HG03558 (cell line): Measurements from ENCODE around the gene PDZD2.
A peak's percentile ranks its signal among the peaks of the same experiment; 100 is the strongest.
"Not testable (repeated sequence)": the region's sequence is repeated elsewhere in the genome, so short reads cannot be mapped to it uniquely, and the experiment has no call there.

ENCODE experiments used
- ATAC-seq: cut with Tn5 transposase; IDR thresholded peaks from one replicate; pipeline ENCODE4 v1.9.1; 2021; ENCODE audit warnings: moderate number of reproducible peaks; ENCODE audit not compliant: unreplicated experiment; ENCODE audit errors: extremely low read depth

PDZD2 gene

DNA sequence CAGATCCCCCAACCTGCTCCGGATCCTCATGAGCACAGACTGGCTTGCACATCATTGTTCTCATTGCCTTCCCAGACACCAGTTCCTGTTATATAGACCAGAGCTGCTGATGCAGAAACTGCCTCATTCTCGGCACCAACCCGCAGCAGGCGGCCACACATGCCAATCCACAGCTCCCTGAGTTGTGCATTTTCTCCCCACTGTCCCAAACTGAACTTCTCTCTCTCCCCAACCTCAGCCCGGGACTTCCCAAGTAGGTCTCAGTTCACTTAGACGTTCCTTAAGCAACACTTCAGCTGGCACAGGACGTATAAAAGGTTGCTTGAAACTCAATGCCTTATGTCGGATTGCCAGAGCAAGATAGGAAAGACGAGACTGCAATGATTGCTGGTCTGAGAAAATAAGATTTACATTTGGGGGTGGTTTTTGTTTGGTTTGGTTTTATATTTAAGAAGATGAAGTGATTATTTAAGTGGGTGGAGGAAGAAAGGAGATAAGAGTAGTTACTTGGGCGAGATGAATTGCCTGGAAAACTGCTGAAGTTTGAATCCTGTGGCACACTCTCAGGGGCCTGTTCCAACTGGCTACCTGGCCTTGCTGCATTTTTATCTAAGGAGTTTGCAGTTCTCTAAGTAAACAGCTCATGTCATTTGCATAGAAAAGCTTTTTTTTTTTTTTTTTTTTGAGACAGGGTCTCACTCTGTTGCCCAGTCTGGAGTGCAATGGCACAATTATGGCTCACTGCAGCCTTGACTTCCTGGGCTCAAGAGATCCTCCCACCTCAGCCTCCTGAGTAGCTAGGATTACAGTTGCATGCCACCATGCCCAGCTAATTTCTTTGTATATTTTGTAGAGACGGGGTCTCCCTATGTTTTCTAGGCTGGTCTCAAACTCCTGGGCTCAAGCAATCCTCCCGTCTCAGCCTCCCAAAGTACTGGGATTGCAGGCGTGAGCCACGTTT, 379.8 kb downstream of the PDZD2 start:
- no peak for ATAC-seq

DNA sequence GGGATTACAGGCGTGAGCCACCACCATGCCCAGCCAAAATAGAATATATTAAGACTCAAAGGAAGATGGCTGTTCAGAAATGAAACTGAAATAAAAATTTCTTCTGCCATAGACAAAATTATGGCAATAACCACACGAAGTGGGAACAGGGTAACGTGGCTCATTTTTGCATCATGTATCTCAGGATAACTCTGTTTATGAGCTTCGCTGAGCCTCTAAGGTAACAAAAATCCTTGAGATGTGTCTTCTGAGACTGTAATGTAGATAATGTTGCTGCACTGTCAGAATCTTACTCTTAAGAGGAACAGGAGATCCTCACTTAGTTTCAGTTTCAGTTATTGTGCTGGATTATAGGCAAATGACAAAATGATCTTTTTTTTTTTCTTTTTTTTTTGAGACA, 381.3 kb downstream of the PDZD2 start:
- ATAC-seq = peak; percentile 89

DNA sequence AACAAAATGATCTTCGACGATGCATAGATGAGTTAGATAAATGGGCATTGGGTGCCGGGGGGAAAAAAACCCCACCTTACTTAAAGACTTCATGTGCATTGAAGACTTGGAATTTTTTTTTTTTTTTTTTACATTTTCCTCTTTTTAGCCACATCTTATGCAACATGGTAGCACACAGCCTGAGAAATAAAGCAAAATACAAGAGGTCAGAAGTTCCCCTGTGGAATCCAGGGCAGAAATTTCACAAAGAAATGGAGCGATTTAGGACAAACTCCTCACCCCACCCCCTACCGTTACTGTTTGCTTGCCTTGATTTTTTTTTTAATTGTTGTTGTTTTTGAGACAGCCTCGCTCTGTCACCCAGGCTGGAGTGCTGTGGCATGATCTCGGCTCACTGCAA, 382.0 kb downstream of the PDZD2 start:
- no peak for ATAC-seq

GRCh38 chr5:32021771-32022170, 382.8 kb downstream of the PDZD2 start:
- ATAC-seq = no peak

GRCh38 chr5:32022638-32023037, 383.7 kb downstream of the PDZD2 start:
- no peak for ATAC-seq

- ATAC-seq = no peak
Observed at GRCh38 chr5:32023816-32024215, 384.9 kb downstream of the PDZD2 start.

GRCh38 chr5:32024751-32025150, 385.8 kb downstream of the PDZD2 start:
- ATAC-seq = no peak

GRCh38 chr5:32027093-32027716, 388.3 kb downstream of the PDZD2 start:
- no peak for ATAC-seq

- no peak for ATAC-seq
Observed at GRCh38 chr5:32027717-32028458, 389.0 kb downstream of the PDZD2 start.

DNA sequence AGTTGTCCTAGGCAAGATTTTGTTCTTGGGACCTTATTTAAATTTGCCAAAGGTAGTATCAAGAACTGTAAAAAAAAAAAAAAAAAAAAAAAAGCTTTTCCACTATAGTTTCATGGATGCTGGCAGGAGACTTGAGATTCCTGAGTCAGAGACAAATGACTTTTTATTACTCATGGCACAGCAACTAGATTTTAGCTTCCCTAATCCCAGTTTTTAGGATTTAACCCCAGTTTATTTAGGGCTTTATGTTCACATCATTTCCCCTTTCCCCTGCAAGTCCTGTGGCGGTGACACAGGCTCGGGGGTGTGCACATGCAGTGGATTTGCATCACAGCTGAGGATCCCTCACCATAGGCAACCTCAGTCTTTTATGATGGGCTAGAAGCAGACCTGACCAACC, 390.3 kb downstream of the PDZD2 start:
- no peak for ATAC-seq

DNA sequence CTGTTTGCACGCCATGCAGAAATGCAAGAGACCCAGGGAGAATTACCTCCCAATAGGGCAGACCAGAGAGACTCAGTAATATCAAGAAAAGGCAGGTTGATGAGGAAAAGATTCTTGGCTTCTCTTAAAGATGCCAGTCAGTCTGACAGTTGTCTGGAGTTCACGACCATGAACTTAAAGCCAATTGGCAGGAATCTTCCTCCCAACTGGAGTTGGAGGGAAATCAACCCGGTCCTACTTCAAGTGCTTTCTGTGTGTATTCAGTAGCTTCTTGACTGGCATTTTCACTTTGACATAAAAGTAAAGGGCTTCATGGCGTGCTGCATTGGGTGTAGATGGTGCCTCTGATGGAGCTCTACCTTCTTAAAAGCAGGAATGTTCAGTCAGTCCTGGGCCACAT, 390.9 kb downstream of the PDZD2 start:
- ATAC-seq = no peak

DNA sequence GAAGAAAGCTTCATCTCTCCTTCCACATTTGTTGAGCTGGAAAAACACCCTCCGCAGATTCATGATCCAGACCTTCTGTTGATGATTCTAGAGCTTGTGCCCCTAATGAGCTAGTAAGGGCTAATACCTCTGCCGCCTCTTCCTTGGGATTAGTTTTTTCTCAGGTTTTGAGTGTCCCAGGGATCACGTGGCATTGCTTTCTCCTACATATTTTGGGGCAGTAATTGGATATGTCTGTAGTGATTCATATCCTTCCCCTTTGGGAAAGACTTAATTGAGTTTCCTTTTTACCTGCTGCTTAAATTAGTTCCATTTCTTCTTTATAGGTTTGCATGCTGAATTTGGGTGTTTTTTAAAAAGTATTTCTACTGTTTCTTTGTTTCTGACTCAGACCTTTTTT, 391.3 kb downstream of the PDZD2 start:
- no peak for ATAC-seq

GRCh38 chr5:32030686-32031085, 391.8 kb downstream of the PDZD2 start:
- no peak for ATAC-seq

DNA sequence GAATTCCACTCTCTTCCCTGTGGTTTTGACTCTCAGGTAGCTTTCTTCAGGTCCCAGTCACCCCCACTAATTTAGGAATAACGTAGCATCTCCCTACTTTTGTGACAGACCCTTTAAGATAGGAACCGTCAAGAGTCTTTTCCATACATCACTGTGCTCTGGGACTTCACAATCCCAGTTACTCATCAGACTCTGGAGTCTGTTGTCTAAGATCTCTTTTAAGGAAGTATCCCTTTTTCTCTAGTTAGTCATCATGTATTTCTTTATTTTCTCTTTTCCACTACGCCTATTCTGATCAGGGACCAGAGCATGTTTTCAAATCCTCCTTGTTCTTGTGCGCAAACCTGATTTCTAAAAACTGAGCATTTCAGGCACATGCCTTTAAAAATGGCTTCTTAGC, 392.2 kb downstream of the PDZD2 start:
- no peak for ATAC-seq

DNA sequence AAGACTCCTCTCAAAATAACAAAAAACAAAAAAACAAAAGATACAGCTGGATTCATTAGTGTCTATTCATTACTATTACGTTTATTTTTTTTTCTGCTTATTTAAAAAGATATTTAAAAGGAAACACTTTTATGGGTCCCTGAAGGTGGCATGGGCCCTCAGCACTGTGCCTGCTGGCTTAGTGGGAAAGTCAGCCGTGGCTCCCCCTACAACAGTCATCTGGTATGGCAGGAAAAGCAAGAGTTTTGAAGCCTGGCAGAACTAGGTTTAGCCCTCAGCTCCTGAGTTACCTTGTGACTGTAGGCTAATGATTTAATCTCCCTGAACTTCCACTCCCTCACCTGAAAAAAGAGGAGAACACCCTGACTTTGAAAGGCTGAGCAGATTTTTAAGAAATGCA, 399.6 kb downstream of the PDZD2 start:
- no peak for ATAC-seq

DNA sequence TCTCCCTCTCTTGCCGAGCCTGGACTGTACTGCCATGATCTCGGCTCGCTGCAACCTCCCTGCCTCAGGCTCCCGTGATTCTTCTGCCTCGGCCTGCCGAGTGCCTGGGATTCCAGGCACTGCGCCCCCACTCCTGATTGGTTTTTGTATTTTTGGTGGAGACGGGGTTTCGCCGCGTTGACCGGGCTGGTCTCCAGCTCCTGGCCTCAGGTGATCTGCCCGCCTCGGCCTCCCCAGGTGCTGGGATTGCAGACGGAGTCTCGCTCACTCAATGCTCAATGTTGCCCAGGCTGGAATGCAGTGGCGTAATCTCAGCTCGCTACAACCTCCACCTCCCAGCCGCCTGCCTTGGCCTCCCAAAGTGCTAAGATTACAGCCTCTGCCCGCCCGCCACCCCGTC, 400.2 kb downstream of the PDZD2 start:
- ATAC-seq = not testable (repeated sequence)

- not testable (repeated sequence) for ATAC-seq
Observed at GRCh38 chr5:32039601-32040000, 400.7 kb downstream of the PDZD2 start.

DNA sequence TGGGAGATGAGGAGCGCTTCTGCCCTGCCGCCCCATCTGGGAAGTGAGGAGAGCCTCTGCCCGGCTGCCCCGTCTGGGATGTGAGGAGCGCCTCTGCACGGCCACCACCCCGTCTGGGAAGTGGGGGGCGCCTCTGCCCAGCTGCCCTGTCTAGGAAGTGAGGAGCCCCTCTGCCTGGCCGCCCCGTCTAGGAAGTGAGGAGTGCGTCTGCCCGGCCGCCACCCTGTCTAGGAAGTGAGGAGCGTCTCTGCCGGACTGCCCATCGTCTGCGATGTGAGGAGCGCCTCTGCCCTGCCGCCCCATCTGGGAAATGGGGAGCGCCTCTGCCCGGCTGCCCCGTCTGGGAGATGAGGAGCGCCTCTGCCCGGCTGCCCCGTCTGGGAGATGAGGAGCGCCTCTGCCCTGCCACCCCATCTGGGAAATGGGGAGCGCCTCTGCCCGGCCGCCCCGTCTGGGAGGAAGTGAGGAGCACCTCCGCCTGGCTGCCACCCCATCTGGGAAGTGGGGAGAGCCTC, 401.3 kb downstream of the PDZD2 start:
- ATAC-seq = not testable (repeated sequence)

DNA sequence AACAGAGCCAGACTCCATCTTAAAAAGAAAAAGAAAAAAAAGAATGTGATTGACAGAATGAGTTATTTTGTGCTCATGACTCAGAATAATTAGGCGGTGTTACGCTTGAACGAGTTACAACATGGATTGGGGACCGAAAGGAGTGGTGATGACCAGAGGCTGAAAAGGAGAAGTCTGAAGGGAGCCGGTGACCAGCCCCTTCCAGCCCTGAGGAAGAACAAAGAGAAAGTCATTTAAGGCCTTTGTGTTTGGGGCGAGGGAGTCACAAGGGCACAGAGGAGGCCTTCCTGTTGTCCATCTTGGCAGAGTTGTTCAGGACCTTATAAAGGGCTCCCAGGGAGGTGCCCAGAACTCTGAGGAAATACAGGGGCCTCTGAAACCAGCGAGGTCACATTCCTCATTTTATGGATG, 403.6 kb downstream of the PDZD2 start:
- ATAC-seq = no peak

GRCh38 chr5:32043105-32043504, 404.2 kb downstream of the PDZD2 start:
- no peak for ATAC-seq

DNA sequence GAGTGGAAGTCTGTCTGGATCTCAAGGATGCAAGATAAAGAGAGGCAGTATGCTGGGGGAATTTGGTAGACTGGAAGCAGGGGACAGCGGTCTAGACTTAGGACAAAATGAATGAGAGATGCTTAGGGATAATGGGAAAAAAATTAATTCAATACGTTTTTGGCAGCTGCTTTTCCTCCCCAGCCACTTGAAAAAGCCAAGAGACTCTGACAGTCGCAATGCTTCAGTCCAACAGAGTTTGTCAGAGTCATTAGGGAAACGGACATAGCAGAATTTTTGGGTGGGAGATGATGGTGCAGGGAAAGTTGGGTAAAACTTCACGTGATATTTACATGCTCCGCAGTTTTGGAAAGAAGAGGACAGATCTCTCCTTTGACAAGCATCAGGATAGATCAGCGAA, 405.5 kb downstream of the PDZD2 start:
- ATAC-seq = no peak
